Measurements from ENCODE around the gene CRACDL.
"Not testable (repeated sequence)": the region's sequence is repeated elsewhere in the genome, so short reads cannot be mapped to it uniquely, and the experiment has no call there.

Gene CRACDL

DNA sequence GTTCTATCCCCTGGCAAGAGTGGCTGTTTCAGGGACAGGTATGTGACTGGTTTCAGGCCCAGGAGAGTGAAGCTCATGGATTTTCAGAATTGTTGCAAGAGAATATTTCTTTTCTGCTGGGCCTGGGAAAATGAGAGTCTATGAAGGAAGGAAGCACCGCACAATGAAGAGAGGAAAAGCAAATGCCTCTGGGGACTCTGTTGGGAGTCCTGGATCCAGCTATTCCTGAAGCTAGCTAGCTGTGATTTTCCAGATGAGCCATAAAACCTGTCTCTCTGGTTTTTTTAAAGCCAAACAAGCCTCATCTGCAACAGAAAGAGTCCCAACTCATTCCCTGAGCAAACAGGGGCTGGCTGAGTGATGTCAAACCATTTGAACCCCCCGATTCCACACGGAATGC is 53.7 kb downstream of the CRACDL start:
- no peak for DNase-seq

DNA sequence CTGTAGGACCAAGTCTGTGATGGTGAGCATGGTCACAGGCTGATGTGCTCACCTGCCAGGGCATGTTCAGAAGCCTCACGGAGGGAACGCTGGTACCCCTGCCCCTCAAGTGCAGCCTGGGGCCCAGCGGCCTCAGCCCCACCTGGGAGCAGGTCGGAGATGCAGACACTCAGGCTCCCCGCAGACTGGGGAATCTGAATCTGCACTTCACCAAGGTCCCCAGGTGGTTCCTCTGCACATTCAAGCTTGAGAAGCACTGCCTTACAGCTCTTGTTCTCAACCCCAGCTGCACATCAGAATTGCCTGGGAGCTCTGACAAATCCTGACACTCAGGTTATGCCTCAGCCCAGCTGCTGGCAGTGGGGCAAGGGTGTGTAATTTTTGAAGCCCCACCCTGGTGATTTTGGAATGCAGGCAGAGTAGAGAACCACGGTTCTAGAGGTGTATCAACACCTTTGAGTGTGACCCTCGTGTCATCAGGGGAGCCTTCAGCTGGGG is 54.8 kb downstream of the CRACDL start:
- no peak for DNase-seq

DNA sequence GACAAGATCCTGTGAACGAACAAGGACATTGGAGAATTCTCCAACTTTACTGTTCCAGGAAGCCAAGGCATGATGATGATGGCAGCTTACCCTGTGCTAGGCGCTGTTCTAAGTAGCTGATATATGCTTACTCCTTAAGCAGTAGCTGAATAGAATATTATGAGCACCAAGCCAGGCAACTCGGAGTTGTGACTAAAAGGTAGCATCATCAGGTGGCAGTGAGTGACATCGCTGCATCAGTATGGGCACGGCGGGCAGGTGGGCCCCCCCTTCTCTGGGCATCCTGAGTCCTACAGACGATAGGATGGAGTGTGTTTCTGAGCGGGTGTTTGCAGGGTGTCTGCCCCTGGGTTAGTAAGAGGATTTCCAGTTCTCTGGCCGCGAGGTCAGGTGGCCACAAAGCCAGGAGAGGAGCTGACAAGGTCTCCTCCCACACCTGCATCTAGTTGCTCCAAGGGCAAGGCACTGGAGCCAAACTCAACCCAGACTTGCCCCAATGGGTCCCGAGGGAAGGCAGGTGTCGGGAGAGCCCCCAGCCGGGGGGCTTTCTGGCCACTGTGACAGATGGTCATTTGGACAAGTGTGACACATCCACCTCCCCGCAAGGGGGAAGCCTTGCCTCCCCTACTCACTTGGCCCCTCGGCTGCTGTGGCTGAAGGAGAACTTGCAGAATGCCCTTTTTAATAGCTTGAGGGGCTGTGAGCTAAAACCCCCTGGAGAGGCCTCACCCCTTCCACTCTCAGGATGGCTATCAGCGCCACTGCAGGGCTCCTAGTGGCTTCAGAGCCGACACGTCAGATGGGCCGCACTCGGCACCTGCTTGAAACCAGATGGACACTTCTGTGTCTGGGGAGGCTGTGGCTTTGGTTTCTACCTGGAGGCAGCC is 55.5 kb downstream of the CRACDL start:
- DNase-seq: no peak

DNA sequence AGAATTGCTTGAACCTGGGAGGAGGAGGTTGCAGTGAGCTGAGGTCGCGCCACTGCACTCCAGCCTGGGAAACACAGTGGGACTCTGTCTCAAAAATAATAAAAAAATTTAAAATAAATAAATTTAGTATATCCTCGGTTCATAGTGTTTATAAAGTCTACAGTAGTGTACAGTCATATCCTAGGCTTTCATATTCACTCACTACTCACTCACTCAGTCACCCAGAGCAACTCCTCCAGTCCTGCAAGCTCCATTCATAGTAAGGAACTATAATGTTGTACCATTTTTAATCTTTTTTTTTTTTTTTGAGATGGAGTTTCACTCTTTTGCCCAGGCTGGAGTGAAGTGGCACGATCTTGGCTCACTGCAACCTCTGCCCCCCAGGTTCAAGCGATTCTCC is 58.4 kb downstream of the CRACDL start:
- DNase-seq: not testable (repeated sequence)

DNA sequence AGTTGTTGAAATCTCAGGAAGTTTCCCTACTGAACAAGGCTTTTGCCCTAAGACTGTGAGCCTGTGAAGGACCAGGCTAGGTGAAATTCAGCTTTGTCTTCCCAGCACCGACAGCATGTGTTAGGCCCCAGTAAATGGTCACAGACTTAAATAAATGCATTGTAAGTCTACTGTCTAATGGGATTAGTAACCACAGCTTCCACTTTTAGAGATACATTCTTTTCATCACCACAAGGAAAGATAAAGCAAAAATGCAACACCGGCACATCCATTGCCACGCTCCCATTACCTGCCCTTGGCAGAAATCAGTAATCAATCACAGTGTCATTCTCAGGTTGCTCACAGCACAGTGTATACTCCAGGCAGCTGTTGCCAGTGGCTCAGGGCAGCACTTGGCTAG is 59.3 kb downstream of the CRACDL start:
- no peak for DNase-seq

DNA sequence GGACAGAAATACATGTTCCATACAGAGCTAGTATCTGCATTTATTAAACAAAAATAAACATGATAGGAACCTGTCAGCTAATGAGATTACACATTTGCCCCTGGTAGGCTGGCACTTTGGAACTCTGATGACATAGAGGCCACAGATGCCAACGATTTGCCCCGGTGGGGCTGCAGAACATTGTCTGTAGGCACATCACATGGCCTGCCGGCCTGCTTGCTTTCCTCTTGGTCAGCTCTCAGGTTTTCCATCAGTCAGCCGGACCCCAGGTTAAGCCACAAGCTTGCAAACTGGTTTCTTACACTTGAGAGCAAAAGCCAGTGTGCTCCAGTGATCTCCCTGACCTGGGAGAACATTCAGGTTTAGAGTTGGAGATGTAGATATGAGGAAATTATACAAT is 60.3 kb downstream of the CRACDL start:
- no peak for DNase-seq

DNA sequence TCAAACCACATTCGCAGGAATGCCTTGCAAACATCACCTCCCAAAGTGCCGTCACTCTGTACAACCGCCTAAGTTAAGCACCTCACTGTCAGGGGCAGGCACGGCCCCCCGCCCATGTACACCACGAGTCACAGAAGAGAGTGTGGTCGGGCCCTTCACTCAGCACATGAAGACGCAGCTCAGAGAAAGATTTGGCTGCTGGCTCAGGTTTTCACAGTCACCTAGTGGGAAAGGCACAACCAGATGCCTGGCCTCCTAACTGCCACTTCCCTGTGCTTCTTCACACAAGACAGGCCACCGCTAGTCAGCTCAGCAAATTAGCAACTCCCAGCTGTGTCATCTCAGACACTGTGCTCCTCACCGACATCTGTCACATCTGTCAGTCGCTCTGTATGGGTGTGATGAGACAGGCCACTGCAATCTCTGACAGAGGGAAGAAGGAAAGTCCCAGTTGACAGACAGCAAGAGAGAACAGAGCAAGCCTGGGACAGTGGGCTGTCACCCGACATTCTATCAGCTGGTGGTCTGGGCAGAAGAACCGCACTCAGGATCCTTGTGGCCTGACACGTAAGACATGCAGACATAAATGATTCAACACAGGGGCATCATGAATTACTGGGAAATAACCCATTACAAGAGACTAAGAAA is 60.8 kb downstream of the CRACDL start:
- DNase-seq: no peak

DNA sequence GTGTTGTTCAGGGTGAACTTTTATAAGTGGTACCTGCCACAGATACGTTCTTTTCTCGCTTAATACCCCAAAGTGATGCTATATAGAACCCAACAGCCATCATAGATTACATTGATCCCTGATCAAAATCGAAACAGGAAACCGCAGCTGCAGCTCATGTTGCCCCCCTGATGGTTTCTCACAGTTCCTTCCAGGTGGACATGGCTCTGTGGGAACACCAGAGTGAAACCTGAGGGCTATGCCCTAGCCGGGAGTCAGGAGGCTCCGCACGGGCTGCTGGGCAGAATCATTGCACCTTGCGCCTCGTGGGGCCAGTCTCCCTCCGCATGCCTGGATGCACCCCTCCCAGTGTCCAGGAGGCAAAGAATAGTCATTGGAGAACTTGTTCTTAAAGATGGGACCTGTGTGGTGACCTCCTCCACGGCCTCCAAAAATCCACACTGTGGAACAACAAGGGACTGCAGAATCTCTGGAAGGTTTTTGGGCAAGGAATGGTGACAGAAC is 61.8 kb downstream of the CRACDL start:
- DNase-seq: no peak

DNA sequence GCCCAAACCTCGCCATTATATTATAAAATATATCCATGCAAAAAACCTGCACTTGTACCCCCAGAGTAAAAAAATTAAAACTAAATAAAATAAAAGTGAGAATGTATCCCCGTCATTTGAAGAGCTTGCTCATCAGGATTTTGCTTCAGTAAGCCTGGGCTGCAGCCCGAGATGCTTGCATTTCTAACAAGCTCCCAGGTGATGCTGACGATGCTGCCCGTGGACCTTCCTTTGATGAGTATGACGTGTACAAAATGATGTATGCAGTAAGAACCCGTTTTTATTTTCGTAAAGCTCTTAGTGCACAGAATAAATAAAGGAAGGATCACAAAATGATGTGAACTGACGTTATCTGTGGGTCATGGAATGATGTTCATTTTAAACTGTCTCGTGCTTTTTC is 63.5 kb downstream of the CRACDL start:
- DNase-seq: no peak

DNA sequence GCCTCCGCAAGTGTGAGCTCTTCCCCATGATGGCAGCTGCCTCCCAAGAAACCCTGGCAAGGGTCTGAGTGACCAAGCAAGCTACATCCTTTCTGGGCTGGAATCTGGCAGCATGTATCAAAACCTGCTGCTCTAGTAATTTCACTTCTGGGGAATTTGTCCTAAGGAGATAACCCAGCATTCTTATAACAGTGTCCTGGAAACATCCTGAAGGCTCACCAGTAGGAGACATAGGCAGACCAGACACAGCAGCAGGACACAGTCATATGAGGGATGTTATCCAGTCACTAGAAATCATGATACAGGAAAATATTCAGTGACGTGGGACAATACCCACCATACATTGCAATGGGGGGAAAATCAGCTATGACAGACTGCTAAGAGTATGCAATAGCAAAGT is 64.5 kb downstream of the CRACDL start:
- no peak for DNase-seq

DNA sequence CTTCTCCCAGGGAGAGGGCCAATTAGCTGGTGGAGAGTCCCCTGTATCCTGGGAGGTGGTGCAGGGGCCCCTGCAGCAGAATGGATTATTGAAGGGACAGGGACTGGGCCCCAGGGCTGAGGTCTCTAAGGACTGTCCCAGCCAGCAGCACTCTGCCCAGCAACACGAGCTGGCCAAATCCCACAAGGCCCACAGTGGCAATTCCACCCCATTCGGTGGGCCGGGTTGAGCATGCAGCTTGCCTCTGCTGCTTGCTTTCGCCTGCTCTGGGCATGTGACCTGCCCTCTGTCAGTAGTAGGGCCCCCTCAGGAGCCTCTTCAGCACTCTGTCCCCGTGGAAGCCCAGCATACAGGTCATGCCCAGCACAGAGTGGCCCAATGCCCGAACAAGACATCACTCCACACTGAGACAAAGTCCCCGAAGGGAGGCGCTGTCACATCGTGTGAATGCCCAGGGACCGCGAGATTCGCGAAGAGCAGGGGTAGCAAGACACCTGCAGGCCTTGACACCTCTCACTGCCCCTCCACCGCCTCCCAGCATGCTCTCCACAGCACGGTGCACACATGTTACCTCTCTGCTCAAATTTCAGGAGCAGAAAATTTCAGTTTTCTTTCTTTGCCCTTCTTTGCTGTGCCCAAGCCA is 65.4 kb downstream of the CRACDL start:
- no peak for DNase-seq

DNA sequence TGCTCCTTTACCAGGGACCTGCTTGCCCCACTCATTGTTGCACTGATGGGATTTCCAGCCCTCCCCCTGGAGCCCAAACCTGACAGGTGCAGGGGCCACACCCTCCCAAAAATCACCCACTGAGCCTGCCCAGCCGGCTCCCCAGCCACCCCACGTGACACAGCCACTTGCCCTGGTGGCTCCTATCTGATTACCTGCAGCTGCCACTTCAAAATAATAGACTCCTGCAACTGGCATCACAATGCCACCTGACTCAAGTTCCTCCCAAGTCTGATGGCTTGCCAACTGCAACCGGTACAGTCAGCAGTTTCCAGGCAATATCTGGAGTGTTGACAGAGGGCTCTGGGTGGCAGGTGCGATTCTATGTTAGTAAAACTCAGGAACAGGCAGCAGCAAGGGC is 66.2 kb downstream of the CRACDL start:
- peak; percentile 6 for DNase-seq

DNA sequence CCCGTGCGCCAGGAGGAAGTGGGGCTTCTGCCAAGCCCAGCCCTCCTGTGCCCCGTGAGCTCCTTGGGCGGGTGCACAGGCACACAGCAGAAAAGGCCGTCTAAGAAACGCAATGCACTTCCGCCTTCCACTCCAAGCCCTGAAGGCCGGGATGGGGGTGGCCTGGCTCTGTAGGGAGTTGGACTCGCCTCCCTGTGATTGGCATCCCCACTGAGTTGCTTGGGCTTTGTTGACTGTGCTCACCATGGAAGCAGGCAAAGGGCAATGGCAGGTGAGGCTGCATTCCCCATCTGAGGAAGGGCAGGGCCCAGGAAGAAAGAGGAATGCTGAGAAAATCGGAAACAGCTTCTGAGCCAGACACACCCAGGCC is 66.8 kb downstream of the CRACDL start:
- no peak for DNase-seq

DNA sequence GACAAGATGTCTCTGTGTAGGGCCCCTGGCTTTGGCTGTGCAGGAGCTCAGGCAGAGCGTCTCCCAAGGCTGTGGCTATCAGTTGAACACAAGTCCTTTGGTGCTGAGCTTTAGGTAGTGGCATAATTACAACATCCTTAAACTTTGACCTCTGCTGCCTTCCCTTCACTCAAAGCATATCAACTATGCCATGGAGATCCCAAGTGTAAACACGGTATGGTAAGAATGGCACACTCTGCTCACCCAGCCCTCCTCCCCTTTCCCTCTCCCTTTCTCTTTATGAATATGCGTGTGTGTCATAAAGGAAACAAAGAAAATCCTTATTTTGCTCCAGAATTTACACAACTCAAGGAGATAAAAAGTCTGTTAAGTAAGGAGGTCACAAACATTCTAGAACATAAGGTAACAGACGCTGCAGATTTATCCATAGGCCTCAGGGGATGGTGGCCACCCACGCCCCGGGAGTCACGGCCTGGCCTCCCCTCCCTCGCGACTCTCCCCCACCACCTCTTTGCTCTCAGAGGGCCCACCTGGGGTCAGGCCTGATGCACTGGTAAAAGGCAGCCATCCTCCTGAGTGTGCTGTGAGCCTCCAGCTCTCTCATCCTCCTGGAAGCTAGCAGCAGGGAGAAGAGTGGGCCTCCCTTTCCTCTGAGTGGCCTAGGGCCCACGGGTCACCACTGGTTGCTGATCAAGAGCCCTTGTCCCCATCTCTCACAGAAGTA is 67.3 kb downstream of the CRACDL start:
- no peak for DNase-seq

DNA sequence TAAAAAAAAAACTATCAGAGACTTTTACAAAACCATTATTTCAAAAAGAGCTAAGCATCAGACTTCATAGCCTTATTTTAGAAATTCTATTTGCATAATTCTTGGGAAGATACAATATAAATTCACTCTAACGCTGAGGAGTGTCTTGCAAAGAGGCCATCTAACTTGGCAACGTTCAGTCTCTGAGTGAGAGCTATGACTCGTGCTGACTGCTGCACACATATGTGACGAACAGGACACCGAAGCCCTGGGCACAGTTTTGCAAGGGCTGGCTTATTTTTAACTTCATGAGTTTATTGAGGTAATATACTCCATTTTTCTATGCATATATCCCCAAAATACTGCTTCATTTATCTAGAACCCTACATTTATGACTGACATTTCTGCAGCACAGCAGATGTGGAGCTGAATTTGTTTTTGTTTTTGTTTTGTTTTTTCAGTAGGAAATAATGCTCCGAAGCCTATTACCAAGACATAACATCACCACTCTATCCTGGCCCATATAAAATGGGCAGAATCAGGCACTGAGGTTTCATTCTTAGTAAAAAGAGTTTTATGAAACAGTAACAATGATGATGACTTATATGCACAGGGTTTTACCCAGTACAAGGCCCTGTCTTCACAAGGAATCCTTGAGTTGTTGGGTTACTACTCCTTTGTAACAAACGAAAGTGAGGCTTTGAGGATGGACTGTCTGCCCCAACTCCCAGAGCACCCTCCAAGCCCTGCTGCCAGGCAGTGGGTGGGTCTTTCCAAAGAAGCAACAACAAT is 68.3 kb downstream of the CRACDL start:
- no peak for DNase-seq

DNA sequence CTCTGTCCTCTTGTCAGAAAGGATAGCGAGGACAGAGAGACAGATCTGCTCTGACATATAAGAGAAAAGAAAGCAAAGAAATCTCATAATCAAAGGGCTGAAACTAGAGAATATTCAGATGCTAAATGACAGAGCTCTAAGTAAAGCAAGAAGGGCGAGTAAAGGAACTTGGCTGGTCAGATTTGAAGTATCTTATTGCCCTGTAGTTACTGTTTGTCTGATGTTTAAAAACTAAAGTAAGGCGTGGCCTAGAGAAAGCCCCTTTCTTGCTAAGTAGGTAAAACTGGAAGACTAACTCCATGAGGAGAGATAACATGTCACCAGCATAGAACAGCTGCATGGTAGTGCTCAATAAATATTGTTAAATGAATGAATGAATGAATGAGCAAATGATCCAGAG is 70.0 kb downstream of the CRACDL start:
- DNase-seq: no peak

DNA sequence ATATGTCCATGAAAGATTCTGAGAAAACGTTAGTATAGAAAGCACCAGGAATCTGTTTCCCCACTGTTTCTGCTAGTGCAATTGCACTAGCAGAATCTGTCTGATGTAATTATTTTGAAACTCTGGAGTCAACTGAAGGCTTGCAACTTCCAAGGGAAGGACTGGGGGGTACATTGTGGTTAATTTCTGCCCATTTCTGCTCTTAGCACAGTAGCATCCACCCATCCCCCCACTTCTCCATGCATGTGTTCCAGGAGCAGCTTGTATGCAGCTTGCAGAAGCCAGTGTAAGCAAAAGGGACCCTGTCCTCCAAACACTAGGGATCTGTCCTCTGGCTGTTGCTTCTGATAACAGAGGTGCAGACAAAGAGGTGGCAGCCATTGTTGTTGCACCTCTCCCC is 74.4 kb downstream of the CRACDL start:
- no peak for DNase-seq

DNA sequence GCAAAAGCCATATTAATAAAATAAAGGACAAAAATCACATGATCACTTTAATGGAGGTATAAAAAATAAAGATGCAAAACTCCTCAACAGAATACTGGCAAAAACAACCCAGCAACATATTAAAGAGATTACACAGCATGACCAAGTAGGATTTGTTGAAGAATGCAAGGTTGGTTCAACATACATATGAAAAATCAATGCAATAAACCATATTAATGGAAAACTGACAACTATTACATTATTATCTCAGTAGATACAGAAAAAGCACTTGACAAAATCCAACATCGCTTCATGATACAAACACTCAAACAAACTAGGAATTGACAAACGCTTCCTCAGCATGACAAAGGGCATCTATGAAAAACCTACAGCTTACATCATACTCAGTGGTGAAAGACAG is 76.7 kb downstream of the CRACDL start:
- no peak for DNase-seq

DNA sequence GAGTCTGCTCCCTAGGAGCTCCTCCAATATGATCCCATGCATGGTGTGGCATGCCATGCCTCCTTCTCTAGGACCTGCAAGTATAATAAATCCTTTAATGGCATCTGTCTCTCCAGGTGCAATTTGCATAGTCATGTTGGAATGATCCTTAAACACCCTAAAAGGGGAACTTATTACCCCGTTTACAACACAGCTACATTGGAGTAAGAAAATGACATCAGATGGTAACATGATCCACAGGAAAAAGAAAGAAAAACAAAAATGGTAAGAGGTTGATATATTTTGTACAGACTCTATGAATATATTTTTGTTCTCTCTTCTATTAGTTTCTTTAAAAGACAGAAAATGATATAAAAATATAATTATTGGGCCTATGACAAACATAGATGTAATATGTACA is 79.0 kb downstream of the CRACDL start:
- DNase-seq: no peak

DNA sequence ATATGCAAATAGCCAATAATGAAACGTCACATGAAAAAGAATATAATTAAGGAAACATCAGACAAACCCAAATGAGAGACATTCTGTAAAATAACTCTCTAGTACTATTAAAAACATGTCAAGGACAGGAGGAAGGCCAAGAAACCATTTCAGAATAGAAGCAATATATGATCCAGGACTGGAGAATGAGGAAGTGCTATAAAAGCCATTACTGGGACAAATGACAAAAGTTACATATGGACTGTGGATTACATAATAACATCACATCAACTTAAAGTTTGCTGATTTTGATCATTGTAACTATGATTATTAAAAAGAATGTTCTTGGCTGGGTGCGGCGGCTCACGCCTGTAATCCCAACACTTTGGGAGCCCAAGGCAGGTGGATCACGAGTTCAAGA is 81.3 kb downstream of the CRACDL start:
- DNase-seq: no peak

DNA sequence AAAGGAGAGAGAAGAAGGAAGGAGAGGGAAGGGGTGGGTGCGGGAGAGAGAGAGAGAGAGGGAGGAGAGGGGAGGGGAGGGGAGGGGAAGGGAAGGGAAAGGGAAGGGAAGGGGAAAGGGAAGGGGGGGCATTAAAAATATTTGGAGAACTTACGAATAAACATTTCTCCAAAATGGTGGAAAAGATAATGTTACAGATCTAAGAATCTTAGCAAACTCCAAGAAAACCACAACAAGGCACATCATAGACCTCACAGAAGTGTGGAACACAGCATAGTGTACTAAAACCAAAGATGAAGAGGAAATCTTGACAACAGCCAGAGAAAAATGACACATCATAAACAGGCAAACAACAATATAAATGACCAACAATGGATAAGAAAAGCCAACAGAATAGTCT is 83.1 kb downstream of the CRACDL start:
- DNase-seq: no peak

DNA sequence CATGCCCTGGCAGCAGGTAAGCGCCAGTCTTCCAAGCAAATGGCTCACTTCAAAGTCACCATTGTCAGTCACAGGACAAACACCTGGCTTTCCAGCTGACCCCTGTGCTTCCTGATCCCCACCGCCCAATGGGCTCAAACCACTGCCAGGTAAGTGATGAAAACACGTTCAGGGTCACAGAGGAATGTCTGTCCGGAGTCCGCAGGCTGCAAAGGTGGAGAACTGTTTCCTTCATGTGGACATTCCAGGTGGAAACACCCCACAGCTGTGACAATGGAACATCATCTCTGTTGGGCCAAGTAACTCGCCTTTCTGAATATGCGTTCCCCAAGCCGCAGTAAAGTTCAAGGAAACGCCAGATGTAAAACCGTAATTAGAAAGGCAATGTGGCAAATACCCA is 86.0 kb downstream of the CRACDL start:
- DNase-seq: no peak

Measured in CD4-positive, alpha-beta T cell treated with Interleukin-12 subunit alpha and Interleukin-12 subunit beta, for 1 hour (primary cell).